Measurements from ENCODE around the gene DNTT.

Gene DNTT

GRCh38 chr10:96337106-96337505 is 32.9 kb downstream of the DNTT start:
- H3K4me1 ChIP-seq (ENCODE audit: insufficient read depth, low read length) = peaks cover 12% of the 10 kb centered on the region; the same call in 1 of the 2 replicates
- H3K9me3 ChIP-seq (ENCODE audit: control insufficient read depth, insufficient read depth, low read length) = no peaks in the 10 kb centered on the region
- H3K9ac ChIP-seq (ENCODE audit: low read depth, low read length) = no peak overlapping the region
- no peaks in the 10 kb centered on the region for H3K36me3 ChIP-seq (ENCODE audit: insufficient read depth, low read length)

GRCh38 chr10:96338279-96338925 is 34.2 kb downstream of the DNTT start:
- H3K9me3 ChIP-seq (ENCODE audit: control insufficient read depth, insufficient read depth, low read length) = no peaks in the 10 kb centered on the region
- no peak overlapping the region for H3K9ac ChIP-seq (ENCODE audit: low read depth, low read length)
- H3K4me1 ChIP-seq (ENCODE audit: insufficient read depth, low read length) = peaks cover 12% of the 10 kb centered on the region; the same call in 1 of the 2 replicates
- no peaks in the 10 kb centered on the region for H3K36me3 ChIP-seq (ENCODE audit: insufficient read depth, low read length)

GRCh38 chr10:96339383-96339782 is 35.1 kb downstream of the DNTT start:
- no peaks in the 10 kb centered on the region for H3K9me3 ChIP-seq (ENCODE audit: control insufficient read depth, insufficient read depth, low read length)
- H3K36me3 ChIP-seq (ENCODE audit: insufficient read depth, low read length) = no peaks in the 10 kb centered on the region
- peaks cover 12% of the 10 kb centered on the region; the same call in 1 of the 2 replicates for H3K4me1 ChIP-seq (ENCODE audit: insufficient read depth, low read length)
- H3K9ac ChIP-seq (ENCODE audit: low read depth, low read length) = no peak overlapping the region

DNA sequence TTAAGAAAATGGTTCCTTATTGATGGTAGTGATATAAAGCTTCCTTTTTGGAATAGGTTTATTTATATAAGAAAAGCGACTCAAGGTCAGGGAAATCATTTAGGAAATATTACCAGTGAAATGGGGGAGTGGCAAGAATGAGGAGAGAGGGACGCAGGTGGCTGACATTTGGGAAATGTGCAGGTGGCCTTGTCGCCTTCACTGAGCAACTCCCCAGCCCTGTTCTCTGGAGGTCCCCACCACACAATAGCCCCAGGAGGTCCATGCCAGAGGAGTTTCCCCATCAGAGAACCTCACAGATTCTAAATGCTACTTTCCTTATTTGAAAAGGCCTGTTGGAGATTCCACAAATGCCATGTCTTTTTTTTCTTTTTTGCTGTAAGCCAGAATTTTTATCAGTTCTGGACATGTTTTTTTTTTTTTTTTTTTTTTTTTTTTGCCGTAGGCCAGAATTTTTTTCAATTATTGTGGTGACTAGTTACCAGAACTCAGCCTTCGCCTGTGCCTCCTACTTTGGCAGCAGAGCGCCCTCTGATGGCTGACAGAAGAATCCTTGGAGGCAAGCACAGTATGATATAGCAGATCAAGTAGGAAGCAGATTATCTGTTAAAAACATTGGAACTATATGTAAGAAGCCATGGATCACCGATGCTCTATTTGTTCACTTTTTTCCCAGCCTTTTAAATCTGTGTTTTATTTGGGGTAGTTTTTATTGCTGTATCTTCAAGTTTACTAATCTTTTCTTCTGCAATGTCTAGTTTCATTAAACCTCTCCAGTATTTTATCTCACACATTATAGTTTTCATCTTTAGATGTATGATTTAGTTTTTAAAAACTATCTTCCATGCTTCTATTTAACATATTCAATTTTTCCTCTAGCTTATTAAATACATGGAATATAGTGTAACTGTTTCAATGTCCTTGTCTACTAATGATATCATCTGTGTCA is 36.0 kb downstream of the DNTT start:
- H3K9me3 ChIP-seq (ENCODE audit: control insufficient read depth, insufficient read depth, low read length) = no peaks in the 10 kb centered on the region
- H3K9ac ChIP-seq (ENCODE audit: low read depth, low read length) = no peak overlapping the region
- H3K4me1 ChIP-seq (ENCODE audit: insufficient read depth, low read length) = peaks cover 15% of the 10 kb centered on the region; the same call in 1 of the 2 replicates
- no peaks in the 10 kb centered on the region for H3K36me3 ChIP-seq (ENCODE audit: insufficient read depth, low read length)

DNA sequence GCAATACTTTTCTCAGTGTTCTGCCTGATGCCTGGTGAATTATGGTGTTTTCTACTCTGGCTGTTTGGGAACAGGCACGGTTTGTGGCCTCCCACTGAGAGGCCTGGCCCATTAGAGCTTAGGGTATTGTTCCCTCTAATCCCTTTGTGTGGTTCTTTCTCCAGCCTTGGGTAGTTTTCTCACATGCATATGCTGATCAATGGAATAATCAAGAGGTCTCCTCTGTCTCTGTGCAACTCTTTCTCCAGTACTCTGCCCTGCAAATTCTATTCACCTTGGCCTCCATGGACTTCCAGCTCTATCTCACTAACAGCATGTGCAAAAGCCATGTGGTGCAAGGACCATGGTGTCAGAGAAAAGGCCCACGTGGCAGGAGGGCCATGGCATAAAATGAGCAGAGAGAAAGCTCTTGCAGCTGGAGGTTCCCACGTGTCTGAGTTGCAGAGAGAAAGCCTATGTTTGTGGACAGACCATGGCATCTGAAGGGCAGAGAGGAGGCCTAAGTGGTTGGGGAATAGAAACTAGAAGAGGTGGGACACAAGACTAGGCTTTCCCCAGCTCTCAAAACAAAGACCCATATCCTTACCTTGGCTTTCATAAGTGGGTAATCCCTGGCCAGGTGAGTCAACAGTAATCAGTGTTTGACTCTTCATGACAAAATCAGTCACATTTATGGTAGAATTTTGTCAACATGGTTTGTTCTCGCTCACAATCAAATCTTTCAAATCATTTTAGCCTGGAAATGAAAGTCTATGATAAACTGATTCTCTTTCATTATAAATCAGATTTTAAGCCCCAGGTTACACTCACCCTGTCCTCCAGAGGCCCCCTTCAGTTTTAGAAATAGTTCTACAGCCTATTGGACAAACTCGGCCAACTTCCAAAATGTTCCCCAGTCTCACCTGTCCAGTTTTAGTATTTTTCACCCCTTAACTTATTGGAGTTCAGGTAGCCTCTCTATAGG is 37.3 kb downstream of the DNTT start:
- Histone ChIP-seq H3K9me3 (ENCODE audit: control insufficient read depth, insufficient read depth, low read length) (no peaks in the 10 kb centered on the region; the same call in 1 of the 2 replicates), H3K4me1 (ENCODE audit: insufficient read depth, low read length) (peaks cover 20% of the 10 kb centered on the region; the same call in 1 of the 2 replicates), H3K36me3 (ENCODE audit: insufficient read depth, low read length) (no peaks in the 10 kb centered on the region), H3K9ac (ENCODE audit: low read depth, low read length) (no peak overlapping the region)

GRCh38 chr10:96342402-96342801 is 38.2 kb downstream of the DNTT start:
- H3K9me3 ChIP-seq (ENCODE audit: control insufficient read depth, insufficient read depth, low read length) = no peaks in the 10 kb centered on the region; the same call in 1 of the 2 replicates
- H3K4me1 ChIP-seq (ENCODE audit: insufficient read depth, low read length) = peaks cover 20% of the 10 kb centered on the region; the same call in 1 of the 2 replicates
- no peak overlapping the region for H3K9ac ChIP-seq (ENCODE audit: low read depth, low read length)
- no peaks in the 10 kb centered on the region for H3K36me3 ChIP-seq (ENCODE audit: insufficient read depth, low read length)

GRCh38 chr10:96344178-96344577 is 39.9 kb downstream of the DNTT start:
- peaks cover 17% of the 10 kb centered on the region; the same call in 1 of the 2 replicates for H3K4me1 ChIP-seq (ENCODE audit: insufficient read depth, low read length)
- no peaks in the 10 kb centered on the region for H3K36me3 ChIP-seq (ENCODE audit: insufficient read depth, low read length)
- H3K9me3 ChIP-seq (ENCODE audit: control insufficient read depth, insufficient read depth, low read length) = no peaks in the 10 kb centered on the region; the same call in 1 of the 2 replicates
- H3K9ac ChIP-seq (ENCODE audit: low read depth, low read length) = no peak overlapping the region

- Histone ChIP-seq H3K9ac (ENCODE audit: low read depth, low read length) (no peak overlapping the region), H3K9me3 (ENCODE audit: control insufficient read depth, insufficient read depth, low read length) (no peaks in the 10 kb centered on the region; the same call in 1 of the 2 replicates), H3K36me3 (ENCODE audit: insufficient read depth, low read length) (no peaks in the 10 kb centered on the region), H3K4me1 (ENCODE audit: insufficient read depth, low read length) (peaks cover 17% of the 10 kb centered on the region; the same call in 1 of the 2 replicates)
Observed at GRCh38 chr10:96345222-96345621, 41.0 kb downstream of the DNTT start.

DNA sequence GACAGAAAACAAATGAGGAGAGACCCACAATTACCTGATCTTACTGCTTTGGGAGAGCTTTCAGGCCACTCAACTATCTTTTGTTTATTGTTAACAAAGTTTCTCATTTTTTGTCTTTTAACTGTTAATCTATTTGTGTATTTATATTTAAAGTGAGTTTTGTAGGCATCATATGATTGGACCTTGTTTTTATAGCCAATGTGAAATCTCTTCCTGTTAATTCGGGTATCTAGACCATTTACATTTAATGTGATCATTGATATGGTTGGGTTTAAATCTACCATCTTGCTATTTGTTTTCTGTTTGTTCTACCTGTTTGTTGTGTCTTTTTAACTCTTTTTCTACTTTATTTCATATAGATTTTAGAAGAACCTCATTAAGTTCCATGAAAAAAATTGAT is 42.1 kb downstream of the DNTT start:
- Histone ChIP-seq H3K9me3 (ENCODE audit: control insufficient read depth, insufficient read depth, low read length) (no peaks in the 10 kb centered on the region; the same call in 1 of the 2 replicates), H3K9ac (ENCODE audit: low read depth, low read length) (no peak overlapping the region), H3K4me1 (ENCODE audit: insufficient read depth, low read length) (0 out of 2 replicates have a peak, but pooled peaks cover 16% of the 10 kb centered on the region), H3K36me3 (ENCODE audit: insufficient read depth, low read length) (no peaks in the 10 kb centered on the region)

DNA sequence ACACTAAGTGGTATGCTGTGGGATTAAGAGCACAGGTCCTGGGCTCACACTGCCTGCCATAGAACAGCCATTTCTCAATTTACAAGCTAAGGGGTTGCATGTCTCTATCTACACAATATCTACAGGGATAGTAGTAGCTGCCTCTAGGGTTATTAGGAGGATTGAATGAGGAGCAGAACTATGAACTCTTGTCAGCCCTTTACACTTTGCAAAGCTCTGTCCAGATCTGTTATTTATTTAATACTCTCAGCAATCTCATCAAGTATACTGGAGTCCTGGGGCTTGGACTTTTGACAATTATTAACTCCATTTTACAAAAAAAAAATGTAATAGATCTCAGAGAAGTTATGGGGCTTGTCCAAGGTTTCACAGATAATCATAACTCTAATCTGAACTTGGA is 47.8 kb downstream of the DNTT start:
- Histone ChIP-seq H3K9me3 (ENCODE audit: control insufficient read depth, insufficient read depth, low read length) (no peaks in the 10 kb centered on the region), H3K36me3 (ENCODE audit: insufficient read depth, low read length) (no peaks in the 10 kb centered on the region), H3K9ac (ENCODE audit: low read depth, low read length) (no peak overlapping the region), H3K4me1 (ENCODE audit: insufficient read depth, low read length) (no peaks in the 10 kb centered on the region)

DNA sequence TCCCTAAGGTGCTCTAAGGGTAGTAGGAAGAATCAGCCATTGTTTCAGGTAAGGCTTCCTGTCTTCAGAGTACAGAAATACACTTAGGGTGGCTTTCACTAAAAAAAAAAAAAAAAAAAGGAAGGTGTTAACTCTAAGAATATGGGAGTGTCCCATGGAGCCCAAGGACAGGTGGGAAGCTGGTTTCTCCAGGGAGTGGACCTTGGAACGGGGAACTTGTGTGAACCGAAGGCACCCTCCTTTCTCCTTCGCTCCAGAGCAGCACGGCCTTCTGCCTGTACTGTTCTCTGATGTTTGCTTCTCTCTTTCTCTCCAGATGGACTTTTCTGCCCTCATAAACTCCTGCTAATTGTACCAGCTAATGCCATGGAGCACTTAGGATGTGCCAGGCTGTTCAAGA is 48.3 kb downstream of the DNTT start:
- Histone ChIP-seq H3K36me3 (ENCODE audit: insufficient read depth, low read length) (no peaks in the 10 kb centered on the region), H3K9ac (ENCODE audit: low read depth, low read length) (no peak overlapping the region), H3K4me1 (ENCODE audit: insufficient read depth, low read length) (no peaks in the 10 kb centered on the region), H3K9me3 (ENCODE audit: control insufficient read depth, insufficient read depth, low read length) (no peaks in the 10 kb centered on the region)

DNA sequence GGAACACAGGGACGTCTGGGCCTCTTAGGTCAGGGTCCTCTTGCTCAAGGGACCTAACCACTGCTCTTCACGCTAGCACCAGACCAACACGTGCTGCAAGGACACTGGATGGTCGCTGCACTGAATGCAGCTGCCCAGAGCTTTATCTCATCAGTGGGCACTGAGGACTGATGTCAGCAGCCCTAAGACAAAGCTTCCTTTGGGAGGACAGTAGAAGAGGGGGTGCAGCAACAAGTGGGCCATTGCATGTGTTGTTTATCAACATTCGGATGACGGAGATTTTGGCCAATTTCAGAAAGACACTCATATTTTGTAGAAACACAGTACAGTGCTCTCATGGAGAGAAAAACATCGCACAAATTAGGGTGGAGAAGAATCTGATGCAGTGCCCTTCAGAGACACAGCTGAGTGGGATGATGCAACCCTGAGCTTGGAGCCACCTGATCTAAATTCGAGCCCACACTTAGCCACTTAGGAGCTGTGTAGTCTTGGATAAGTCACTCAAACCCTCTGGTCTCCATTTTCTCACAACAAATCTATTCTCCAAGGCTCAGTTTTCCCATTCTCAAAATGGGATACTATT is 52.9 kb downstream of the DNTT start:
- Histone ChIP-seq H3K36me3 (ENCODE audit: insufficient read depth, low read length) (no peaks in the 10 kb centered on the region), H3K4me1 (ENCODE audit: insufficient read depth, low read length) (no peaks in the 10 kb centered on the region), H3K9me3 (ENCODE audit: control insufficient read depth, insufficient read depth, low read length) (no peaks in the 10 kb centered on the region), H3K9ac (ENCODE audit: low read depth, low read length) (no peak overlapping the region)

DNA sequence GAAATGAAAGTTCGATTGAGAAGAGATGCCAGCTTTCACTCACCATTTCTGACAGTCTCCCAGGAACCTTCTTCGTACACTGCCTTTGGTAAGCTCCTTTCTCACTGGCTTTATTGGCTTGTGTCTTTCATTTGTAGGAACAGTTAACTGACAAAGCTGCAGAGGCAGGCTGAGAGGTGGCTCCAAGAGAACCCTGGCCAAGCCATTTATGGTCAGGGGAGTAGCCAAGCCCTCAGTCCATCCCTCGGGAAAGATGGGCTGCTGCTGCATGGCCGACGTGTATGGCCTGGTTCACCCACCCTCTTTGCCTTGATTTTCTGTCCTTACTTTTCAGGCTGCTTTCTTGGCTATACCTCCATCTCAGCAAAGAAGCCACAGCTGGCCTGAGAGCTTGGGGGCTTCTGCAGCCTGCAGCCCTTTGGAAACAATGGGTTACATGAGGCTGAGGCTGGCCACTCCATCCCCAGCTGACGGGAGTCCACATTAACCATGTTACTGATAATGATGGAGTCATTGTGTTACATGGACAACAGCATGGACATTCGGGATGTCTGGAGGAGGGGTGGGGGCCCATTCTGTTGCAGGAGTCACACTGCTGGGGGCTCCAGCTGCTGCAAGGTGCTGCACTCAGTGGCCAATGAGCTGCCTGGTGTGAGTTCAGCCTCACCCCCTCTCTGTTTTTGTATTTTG is 54.8 kb downstream of the DNTT start, which contains the start of gene OPALIN:
TSS of gene OPALIN (minus strand) at position 152 of the 690 bp plus-strand sequence. CDS start at position 46, 106 bp downstream.
- H3K36me3 ChIP-seq (ENCODE audit: insufficient read depth, low read length) = no peaks in the 10 kb centered on the region
- H3K9me3 ChIP-seq (ENCODE audit: control insufficient read depth, insufficient read depth, low read length) = no peaks in the 10 kb centered on the region
- no peak within 1 kb of the TSS for H3K9ac ChIP-seq (ENCODE audit: low read depth, low read length)
- no peaks in the 10 kb centered on the region for H3K4me1 ChIP-seq (ENCODE audit: insufficient read depth, low read length)

Measured in ES-I3 (cell line).